GM21423 (cell line): Measurements from ENCODE around the gene CCDC174.
"Not testable (repeated sequence)": the region's sequence is repeated elsewhere in the genome, so short reads cannot be mapped to it uniquely, and the experiment has no call there.

Source experiments
- ATAC-seq: cut with Tn5 transposase; IDR thresholded peaks from one replicate; pipeline ENCODE4 v1.9.1; 2021; ENCODE audit warnings: mild to moderate bottlenecking, moderate library complexity; ENCODE audit not compliant: unreplicated experiment

The CCDC174 gene

DNA sequence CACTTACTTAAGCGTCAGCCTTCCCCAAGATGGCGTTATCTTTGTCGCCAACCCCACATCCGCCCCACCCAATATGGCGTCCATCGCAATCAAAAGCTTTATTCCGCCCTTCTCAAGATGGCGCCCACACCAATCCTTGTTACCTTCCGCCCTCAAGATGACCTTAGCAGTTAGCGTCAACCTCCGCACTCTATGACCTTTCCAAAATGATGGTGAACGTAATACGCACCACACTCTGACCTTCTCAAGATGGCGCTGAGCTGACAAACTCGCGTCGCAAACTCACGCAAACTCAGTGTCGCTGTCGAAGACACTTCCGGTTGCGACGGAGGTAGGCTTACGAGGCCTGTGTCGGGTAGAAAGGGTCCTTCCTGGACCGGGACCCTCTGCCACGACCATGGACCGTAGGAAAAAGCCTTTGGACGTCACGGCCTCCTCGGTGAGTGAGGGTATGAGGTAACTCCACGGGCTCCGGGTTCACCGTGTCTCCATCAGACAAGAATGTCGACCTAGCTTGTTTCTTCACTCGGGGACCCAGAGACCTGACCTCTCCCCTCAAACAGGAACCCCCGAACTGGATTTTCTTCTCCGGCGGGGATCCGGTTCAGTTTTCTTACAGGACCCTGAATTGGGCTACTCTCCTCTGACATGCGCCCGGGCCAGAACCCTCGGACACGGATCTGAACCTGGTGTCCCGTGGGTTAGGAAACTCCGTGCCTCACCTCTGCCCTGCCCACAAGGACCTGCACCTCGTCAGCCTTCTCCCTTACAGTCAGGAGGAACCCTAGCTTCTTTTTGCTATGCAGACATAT, at the start of gene CCDC174:
TSS of gene CCDC174 (plus strand) at position 323 of the 812 bp plus-strand sequence. CDS start at position 398, 75 bp downstream.
- peak; percentile 98 for ATAC-seq

- ATAC-seq: no peak
Observed at GRCh38 chr3:14602006-14602803, 49.4 kb upstream of the CCDC174 start.

GRCh38 chr3:14602804-14603644, 48.5 kb upstream of the CCDC174 start:
- no peak for ATAC-seq

GRCh38 chr3:14605067-14605466, 46.5 kb upstream of the CCDC174 start:
- ATAC-seq: no peak

DNA sequence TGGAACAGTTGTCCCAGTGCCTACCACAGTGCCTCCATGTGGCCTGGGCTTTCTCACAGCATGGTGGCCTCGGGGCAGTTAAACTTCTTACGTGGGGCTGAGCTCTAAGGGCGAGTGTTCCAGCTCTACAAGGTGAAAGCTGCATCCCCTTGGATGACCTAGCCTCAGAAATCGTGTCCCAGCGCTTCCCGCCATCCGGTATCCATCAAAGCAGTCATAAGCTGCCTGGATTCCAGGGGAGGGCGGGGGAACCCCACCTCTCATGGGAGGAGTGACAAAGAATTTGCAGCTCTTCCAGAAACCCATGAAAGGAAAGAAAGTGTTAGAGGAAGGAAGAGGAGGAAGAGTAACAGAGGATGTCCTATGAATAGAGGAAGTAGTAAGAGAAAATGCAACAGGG, 45.8 kb upstream of the CCDC174 start:
- ATAC-seq: no peak

DNA sequence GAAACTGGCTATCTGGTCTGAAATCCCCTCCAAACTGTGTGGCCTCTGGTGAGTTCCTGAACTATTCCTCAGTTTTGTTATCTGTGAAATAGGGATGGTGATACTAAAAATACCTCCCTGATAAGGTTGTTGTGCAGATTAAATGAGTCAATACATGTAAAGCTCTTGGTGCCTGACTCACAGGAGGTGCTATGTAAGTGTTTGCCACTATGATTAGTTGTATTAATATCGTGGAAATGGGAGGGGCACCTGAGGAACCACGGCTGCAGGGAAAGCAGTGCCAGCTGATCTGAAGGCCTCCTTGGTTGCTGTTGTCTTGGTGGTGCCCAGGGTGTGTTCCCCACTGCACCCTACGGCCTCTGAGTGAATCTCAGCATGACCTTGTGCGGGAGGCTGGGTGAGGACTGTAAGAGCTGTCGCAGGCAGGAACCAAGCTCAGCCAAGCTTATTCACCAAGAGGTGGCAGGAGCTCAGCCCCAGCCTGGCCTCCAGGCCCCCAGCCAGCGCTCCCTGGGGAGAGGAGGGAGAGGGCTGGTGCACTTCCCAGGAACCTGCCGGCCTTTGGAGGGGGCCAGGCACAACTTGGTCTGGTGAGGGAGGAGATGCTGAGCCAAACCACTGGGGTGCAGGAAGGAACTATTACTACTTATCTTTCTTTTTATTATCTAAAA, 44.8 kb upstream of the CCDC174 start:
- ATAC-seq: no peak

GRCh38 chr3:14608298-14608697, 43.3 kb upstream of the CCDC174 start:
- no peak for ATAC-seq

- not testable (repeated sequence) for ATAC-seq
Observed at GRCh38 chr3:14609058-14609457, 42.5 kb upstream of the CCDC174 start.

- ATAC-seq: no peak
Observed at GRCh38 chr3:14609506-14609905, 42.1 kb upstream of the CCDC174 start.

GRCh38 chr3:14609941-14610340, 41.6 kb upstream of the CCDC174 start:
- ATAC-seq: no peak

DNA sequence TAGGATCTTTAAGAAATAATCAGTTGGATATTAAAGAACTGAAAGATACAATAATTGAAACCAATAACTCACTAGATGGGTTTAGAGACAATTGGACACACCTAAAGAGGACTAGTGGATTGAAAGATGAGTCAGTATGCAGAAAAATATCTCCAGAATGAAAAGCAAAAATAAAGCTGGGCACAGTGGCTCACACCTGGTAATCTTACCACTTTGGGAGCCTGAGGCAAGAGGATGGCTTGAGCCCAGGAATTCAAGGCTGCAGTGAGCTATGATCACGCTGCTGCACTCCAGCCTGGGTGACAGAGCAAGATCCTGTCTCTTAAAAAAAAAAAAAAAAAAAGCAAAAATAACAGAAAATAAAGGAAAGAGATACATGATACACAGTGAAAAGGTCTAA, 37.4 kb upstream of the CCDC174 start:
- ATAC-seq: no peak

GRCh38 chr3:14614862-14615261, 36.7 kb upstream of the CCDC174 start:
- ATAC-seq: no peak

DNA sequence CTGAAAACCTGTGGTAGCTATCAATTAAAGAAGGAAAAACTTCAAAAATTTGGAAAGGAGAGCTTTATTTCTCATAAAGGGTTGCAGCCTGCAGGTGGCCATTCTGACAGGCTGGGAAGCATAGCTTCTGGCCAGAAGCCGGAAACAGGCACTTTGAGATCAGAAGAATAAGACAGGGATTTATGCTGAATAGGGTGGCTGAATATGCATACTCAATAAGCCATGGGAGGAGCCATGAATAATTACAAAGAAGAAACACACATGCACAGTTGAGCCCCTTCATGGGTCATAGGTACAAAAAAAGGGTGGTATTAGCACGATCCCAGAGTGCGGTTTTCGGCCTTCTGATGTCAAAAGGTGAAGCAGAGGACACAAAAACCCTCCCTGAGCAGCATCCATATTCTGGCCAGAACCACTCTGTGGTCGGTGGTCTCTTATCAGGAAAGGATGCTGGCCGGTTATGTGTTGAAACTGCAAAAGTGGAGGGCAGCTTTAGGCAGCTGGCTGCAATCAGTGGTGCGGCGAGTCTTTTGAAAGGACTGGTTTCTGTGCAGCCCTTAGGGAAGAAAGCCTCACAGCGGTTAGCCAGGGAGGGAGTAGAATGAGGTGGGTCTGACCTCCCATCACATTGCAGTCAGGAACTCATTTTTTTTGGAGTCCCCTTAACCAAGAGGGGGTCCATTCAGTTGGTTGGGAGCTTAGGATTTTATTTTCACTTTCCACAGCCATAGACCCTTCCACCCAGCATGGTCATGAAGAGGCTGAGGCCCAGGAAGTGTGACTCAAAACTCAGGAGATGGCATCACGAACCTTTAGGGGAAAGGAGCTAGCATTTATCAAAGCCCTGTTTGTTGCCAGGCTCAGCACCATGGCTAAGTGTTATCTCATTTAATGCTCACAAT, 34.7 kb upstream of the CCDC174 start:
- no peak for ATAC-seq

DNA sequence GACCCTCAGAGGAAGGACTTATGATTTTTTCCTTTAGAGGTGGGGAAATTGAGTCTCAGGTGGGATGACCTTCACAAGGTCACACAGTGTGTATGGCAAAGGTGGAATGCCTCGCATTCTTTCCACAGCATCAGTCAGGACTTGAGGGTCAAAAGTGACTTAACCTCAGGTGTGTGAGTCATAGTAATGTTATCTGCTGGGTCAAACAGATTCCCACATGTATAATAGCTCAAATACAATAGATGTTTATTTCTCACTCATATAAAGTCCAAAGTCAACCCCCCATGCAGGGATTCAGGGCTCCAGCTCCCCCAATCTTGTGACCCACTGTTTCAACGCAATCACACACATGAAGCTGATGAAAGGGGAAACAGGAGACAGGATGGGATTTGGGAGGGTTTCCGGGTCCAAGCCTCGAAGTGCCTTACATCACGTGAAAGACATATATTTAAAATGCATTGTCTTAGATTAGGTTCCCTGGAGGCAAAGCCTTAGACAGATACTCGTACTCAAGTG, 34.0 kb upstream of the CCDC174 start:
- ATAC-seq: no peak

DNA sequence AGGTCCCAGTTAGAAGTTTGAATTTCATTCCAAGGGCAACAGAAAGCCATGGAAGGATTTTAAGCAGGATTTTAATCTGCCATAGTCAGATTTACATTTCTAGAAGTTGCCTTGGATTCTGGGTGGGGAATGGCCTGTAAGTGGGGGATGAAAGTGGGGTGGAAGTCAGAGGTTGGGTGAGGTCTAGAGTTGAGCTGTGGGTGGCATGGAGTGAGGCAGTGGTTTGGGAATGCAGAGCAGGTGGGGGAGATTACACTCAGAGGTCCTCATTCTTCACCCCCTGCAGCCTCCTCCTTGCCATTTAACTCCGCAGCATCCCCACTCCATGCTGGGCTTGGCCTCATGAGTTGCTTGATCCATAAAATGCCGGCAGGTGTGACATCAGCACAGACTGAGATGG, 32.0 kb upstream of the CCDC174 start:
- ATAC-seq: no peak

DNA sequence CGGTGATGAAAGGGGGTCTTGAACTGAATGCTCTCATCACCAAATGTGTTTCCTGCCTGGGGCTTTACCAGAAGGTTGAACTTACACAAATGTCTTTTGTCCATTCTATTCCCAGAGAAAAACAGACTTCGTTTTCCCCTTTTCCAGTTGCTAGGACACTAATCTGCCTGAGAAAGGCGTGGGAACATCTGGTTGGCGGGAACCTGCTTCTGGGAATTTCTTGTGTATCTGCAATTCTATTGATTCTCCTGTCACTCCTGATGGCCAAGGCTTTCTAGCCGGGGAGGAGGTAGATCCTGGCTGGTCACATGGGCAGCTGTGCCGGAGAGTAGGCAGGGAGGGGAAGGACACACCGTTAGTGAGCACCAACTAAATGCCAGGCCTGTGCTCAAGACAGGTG, 31.1 kb upstream of the CCDC174 start:
- no peak for ATAC-seq

DNA sequence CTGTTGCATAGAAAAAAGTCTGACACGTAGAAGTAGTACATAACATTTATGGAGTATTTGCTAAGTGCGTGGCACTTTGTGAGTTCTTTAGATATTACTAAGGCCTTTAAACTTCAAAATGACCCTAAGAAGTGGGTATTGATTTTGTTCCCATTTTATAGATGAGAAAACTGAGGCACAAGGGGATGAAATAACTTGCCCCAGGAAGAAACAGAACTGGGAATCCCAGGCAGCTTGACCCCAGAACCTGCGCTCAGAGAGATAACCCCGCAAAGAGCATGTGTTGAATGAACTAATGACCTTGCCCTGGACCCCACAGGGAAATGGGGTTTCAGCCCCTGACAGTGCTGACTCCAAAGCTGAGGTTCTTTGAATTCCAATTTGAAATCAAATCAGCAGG, 30.5 kb upstream of the CCDC174 start:
- no peak for ATAC-seq

GRCh38 chr3:14622368-14622767, 29.2 kb upstream of the CCDC174 start:
- ATAC-seq: no peak

GRCh38 chr3:14623569-14624051, 28.0 kb upstream of the CCDC174 start:
- ATAC-seq: no peak
